Activated CD4-positive, alpha-beta T cell treated with anti-CD3 and anti-CD28 coated beads, Interleukin-10, Interleukin-2, amounts not matched to agents 100 ng/mL and 50 ng/mL, durations not matched to agents 16 hours and 8 hours (primary cell): ENCODE measurements around the gene LGALS9.
"Not testable (repeated sequence)": the region's sequence is repeated elsewhere in the genome, so short reads cannot be mapped to it uniquely, and the experiment has no call there.

Source experiments
- DNase-seq: peaks from one replicate; pipeline ENCODE4 v3.0.0-alpha.2; 2020

The LGALS9 gene

DNA sequence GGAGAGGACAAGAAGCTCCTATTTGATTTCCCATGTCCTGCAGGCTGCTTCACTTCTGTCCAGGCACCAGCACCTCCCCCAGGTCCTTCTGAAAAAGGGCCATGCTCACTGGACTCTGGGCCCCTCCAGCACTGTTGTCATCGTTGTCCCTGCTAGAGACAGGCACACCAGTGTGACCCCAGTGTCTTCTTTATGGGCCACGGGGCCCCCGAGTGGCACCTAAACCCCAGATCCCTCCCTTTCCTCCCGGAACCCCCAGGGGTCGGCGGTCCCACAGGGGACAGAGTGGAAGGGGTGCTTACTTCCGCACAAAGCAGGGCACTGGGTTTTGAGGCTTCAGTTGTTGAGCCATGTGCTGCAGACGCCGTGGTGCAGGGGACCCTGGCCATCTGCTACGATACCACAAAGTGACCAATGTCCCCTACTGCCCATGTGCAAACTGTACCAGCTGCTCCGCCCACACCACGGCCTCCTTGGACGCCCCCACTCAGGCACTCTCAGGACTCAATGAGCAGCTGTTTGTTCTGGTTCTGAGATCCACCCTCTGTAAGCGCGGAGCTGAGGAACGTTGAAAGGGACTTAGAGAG, 24.6 kb downstream of the LGALS9 start:
- DNase-seq, result not testable (repeated sequence)

DNA sequence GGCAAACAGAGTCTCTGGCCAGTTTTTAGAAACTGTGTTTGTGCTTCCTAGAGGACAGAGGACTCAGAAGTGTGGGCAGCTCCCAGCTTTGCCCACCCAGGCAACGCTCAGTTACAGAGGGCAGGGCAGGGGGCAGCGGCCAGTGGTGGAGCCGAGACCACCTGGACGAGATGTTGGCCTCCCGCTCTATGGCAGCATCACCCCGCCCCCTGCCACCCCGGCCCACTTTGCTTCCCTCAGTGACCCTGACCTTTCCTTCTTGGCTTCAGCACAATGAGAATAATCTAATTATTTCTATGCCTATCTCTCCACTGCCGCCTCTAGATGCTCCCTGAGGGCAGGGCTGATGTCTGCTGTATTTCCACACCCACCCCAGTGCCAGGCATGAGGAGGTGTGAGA, 25.6 kb downstream of the LGALS9 start:
- DNase-seq, result not testable (repeated sequence)

DNA sequence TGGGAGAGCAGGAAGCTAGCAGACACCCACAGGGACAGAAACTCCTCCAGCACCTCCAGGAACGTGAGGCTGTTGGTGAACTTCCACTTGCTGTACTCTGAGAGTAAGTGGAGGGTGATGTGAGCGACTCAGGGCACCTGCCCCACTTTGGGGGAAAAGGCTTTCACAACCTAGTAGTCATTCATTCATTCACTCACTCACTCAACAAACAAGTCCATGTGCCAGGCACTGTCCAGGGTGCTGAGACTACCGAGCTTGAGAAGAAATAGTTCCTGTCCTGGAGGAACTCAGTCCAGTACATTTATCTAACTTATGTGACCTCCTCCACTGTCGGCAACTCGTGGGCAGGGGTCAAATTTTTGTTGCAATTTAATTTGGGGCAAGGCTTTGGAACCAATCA, 26.6 kb downstream of the LGALS9 start:
- DNase-seq, result peak; percentile 11

DNA sequence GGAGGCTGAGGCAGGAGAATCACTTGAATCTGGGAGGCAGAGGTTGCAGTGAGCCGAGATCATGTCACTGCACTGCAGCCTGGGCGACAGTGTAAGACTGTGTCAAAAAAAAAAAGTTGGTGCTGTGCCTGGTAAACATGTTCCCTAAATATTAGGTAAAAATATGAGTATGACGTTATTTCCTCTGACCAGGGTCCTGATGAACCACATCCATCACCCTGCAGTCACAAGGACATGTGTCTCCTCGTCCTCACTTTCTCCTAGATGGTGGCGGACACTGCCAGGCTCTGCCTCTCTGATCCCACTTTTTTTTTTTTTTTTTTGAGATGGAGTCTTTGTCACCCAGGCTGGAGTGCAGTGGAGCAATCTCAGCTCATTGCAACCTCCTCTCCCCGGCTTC, 28.7 kb downstream of the LGALS9 start:
- no peak for DNase-seq

DNA sequence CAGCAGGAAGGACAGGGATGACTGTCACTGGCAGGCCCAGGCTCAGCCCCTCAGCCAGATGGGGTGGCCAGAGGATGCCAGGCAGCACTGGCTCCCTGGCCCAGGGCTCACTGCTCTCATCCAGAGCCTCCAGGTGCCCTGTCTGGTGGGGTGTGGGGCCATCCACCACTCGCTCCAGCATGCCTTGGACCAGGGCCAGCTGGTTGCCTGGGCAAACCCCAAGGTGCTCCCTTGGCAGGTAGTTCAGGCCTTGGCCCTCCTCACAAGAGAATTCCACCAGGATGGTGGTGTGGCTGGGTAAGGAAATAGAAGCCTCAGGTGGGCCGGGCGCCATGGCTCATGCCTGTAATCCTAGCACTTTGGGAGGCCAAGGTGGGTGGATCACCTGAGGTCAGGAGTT, 29.4 kb downstream of the LGALS9 start:
- no peak for DNase-seq

DNA sequence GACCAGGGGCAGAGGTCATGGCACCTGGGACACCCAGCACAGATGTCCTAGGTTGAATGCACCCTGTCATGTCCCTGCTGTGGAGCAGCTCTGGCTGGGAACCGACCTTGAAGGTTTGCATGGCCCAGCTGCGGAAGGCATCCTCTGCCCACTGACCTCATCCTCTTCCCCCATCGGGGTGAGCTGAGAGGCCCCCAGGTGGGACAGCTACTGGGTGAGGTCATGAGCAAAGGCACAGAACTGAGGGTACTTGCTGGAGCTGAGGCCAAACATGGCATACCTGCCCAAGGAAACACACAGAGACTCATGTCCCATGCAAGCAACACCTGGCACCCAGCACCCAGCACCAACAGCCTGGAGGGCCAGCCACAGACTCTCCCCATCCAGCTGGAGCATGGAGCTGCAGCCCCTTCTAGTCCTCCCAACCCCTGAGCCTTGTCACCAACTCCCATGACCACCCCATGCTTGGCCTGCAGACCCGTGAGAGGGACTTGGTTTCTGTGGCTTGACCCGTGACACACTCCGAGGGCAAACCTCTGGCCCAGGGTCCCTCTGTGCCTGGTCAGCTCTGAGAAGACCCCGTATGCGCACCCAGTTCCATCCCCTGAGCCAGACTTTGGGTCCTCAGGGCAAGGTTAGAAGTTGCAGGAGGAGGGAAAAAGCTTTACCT, 33.1 kb downstream of the LGALS9 start:
- DNase-seq, result no peak

DNA sequence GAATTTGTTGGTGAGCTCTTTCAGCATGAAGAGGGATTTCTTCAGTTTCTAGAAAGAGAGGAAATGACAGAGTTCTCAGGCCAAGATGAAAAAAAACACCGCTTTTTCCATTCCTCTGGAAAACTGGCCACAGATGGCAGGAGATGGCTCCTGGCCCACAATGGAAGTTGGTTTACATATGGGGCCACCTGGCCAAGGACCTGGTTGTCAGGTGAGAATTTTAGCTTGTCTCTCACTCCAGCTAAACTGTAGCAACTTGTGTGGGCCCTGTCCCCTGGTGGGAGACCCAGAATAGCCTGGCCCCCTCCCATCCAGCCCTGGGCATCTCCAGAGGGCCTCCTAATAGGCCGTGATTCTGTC, 33.6 kb downstream of the LGALS9 start:
- DNase-seq, result no peak

DNA sequence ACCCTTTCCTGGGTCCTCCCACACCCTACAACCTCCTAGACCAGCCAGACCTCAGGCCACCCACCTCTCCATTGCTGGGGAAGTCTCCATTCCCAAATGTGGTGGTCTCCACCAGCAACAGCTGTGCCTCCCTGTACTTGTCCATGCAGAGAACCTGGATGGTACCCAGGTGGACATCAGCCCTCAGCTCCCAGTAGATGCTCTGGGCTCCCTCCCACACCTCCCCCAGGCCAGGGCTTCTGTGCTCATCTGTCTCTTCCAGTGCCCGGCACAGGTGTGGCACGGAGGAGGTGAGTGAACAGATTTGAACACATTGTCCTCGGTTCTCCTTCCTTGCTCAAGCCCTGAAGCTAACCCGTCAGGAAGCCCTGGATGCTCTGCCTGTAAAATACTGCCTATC, 34.6 kb downstream of the LGALS9 start:
- DNase-seq, result no peak

DNA sequence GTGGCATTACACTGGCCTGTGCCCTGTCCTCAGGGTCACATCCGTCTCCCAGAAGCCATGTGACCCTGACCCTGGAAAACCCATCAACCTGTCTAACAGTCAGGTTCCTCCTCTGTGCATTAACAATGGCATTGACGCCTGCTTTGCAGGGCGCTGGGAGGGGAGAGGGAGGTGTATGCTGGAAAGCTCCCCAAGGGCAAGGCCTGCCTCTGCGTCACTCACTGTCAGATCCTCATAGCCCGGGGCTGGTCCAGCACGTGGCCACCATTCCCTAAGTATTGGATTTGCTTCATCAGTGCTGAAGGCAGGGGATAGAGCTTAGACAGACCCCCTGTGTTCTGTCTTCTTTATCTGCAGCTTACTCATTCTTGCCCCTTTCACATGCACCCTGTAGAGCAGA, 35.3 kb downstream of the LGALS9 start:
- not testable (repeated sequence) for DNase-seq

DNA sequence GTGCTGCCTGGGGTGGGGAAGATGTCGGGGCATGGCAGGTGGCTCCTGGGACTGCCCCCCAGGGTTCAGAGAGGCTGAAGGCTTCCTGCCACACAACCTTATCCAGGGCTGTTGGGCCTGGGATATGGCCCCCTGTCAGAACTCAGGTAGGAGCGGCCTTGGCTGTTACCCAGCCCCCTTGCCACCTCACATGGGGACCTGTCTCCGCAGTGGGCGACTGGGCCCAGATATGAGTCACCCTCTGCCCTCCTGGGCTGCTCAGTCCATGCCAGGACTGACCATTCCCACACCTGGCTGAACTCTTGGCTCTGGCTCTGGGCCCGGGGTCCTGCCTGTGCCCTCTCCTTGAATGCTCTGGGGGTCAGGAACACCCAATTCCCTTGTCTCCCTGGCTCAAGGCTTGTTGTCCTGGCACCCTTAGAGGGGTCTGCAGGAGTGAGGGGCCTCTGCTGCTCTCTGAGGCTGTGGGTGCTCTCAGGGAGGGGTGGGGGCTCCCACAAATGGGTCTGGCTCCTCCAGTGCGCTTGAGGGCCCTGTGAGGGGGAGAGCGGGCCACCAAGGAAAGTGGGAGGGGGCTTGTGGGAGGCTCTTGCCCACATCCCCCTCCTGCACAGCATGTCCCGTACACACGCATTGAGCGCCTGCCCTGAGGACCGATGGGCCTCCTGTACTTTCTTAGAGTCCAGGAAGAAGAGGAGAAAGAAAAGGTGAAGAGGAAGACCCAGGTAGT, 36.0 kb downstream of the LGALS9 start:
- DNase-seq, result no peak

DNA sequence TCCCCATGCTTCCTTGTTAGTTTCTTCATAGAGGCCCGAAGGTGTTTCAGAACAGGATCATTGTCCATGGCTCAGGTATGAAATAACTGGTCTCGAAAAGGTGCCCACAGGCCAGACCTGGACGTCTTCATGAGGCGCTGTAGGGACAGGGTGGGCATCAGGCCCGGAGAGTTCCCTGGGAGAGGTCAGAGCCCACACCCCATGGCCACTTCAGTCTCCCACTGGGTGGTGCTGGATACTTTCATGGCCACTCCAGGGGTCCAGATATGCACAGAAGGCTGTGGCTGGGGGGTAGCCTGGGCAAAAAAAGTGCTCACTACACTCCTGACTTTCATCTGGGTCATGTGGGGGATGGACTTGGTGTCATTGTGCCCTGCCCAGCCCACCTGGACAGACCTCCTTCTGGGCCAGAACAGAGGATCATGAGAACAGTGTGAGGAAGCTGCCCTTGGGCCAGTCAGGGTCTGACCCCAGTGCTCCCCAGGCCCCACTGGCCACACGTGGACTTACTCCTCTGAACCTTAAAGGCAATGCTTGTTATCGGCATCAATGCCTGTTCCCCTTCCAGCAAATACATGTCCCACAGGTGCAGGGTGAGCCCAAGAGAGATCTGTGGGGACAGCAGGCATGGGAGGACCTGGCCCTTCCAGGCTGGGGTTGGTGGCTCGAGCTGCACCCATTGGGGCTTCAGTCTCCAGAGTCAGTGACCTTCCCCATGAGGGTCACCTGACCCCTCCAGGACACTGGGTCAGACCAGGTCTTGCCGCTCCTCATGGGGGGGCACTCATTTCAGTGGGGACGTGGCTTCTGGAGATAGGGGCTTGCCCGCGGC, 36.9 kb downstream of the LGALS9 start:
- DNase-seq, result no peak

DNA sequence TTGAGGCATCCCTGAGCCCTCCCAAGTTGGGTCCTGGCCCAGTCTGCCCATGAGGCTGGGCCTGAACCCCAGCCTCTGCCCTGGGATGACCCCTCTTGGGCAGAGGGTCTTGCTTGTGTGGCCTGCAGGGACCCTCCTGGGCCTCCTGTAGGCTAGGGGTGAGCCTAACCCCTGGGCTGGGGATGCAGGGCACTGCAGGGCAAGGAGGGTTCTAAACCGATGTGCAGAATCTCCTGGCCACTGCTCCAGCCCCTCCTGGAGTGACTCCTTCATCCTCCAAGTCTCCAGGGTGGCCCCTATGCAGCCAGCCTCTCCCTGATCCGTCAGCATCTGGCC, 37.5 kb downstream of the LGALS9 start:
- no peak for DNase-seq

DNA sequence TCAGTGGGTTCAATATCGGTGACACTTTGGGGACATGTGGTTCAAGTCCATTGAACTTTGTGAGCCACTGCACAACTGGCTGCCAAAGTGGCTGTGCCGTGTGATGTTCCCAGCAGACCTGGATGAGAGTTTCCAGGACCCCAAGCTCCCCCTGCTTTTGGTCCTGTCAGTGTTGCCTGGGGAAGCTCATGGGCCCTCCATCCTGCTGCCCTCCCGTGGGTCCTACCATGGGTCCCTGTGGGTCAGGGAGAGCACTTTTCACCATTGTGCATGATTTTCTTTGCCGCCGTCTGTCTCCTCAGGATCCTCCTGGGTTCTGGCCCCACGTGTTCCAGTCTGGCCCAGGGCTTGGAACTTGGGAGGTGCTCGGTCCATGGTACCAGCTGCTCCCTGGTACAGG, 38.1 kb downstream of the LGALS9 start:
- DNase-seq, result no peak

DNA sequence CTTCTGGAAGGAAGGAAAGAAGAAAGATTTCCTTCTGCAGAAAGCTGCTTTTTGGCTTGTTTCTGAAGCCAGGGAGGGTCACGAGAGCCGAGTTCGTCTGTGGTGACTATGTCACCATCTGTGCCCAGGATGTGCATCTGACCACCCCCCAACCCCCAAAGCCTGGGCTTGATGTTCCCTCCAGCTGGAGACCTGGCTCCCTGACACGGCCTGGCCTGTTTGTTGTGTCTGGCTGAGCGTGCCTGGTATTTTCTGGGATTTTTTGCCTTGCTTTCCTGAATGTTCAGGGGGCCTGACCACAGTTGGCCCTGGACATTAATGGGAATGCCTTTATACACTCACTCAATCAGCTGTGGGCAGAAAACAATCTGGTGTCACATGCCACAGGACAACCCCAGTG, 38.9 kb downstream of the LGALS9 start:
- no peak for DNase-seq

DNA sequence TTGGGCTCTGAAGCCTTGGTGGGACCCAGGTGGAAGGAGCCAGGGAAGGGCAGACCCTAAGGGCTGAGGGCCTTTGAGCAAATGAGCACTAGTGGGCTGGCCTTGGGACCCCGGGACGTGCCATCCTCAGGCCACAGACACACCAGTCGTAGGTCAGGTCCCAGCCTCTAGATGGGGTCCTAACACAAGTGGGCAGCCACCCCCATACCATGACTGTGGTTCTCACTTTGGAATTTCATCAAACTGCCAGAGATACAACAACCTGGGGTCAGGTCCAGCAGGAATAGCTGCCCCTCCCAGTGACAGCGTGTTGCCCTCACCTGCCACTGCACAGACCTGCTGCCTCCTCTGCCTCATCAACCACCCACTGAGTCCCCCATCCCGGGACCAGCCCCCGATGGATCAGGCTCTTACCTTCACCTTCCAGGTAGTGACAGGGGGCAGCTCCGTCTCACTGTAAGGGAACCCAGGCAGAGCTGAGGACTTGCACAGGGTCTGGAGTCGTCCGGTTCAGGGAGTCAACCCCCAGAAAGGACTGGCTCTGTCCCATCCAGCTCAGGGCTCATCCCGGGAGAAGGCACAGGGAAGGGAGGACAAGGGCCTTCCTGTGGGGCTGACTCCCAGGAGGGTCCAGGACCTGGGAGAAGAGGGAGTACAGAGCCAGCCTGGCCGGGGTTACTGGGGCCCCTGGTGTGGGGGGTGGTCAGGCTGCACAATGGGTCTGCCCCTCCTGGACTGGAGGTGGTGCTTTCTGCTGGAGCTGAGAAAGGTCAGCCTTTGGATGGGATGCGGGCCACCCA, 40.0 kb downstream of the LGALS9 start:
- no peak for DNase-seq

DNA sequence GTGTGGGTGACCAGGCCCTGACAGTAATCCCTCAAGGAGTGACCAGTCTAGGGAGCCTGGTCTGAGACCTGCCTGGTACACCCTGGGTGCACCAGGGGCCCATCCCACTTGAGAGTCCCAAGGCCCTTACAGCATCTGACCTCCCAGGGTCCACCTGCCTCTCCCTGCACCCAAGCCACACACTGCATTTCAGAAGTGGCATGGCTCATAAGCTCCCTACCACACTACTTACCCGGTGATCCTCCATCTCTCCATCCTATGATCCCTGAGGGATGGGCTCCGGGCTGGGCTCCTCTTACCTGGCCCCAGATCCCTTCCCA, 40.6 kb downstream of the LGALS9 start:
- no peak for DNase-seq

DNA sequence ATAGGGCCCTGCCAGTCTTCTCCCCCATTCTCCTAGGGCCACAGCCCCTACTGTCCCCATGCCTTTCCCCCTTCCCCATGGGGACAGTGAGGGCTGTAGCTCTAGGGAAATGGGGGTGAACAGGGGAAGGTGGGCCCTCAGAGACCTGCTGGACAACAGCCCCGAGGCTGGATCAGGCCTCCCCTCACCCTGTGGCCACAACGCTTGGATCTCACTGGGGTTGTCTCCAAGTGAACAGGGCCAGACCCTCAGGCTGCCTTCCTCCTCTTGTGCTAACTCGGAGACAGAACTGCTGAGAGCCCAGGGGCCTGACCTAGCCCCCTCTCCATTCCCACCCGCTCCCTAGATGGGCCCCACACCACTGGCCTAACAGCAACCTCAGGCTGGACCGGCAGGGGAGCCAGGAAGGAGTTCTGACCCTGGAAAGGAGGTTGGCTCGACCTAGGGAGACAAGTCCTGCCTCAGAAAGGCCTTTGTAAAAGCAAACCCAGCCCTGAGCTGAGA, 41.0 kb downstream of the LGALS9 start:
- not testable (repeated sequence) for DNase-seq

DNA sequence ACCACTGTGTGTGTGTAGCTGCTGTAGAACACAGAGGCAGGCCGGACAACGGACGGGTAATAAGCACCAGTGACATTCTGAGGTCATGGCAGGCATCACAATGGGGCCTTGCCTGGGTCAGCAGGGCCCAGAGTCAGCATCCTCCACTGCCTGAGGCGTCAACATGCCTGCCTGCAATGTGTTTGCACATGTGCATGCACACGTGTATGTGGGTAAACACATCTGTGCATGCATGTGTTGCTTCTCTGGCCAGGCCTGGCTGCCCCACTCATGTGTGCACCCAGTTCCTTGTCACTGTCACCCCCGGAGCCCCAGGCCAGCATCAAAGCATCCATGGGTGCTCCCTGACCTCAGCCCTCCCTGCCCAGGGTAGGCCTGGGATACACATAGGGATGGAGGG, 43.3 kb downstream of the LGALS9 start:
- DNase-seq, result no peak

DNA sequence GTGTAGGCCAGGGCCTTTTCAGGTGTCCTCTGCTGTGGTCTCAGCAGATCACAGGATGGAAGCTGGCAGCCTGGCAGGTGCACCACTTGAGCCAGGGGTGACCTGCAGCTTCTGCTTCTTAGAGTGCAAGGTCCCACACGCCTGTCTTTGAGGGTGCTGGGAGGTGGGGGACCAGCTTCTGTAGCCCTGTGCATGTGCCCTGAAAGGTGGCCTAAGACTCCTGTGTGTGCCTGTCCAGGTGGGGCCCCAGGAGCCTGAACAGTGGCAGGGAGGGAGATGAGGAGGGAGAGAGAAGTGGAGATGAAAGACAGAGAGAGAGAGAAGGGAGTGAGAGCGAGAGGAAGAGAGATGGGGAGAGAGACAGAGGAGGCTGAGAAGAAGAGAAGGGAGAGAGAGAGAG, 46.2 kb downstream of the LGALS9 start:
- no peak for DNase-seq

DNA sequence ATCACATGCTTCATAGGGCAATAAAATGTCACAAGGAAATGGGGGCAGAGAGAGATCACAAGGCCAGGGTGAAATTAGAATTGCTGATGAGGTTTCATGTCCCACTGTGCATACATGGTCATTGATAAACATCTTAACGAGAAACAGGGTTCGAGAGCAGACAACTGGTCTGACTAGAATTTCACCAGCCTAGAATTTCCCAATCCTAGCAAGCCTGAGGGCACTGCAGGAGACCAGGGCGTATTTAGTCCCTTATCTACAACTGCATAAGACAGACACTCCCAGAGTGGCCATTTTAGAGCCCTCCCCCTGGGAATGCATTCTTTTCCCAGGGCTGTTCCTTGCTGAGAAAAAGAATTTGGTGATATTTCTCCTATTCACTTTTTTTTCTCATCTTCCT, 55.3 kb downstream of the LGALS9 start:
- not testable (repeated sequence) for DNase-seq

DNA sequence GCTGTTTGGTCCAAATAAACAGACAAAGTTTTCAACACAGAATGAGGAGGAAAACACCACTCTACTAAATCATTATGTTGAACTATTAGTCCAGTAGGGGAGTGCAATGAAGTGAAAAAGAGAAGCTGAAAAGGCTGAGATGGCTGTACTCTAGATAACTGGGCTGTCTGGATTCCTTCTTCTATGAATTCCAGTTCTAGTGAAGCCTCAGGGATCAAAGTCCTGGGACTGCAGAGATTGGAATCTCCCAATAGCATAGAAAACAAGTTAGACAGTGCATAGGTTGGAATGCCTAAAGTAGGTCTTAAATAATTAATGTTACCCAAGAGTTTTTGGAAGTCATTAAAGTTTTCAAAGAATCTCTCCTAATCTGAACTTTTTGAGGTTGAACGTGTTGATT, 59.9 kb downstream of the LGALS9 start:
- no peak for DNase-seq

DNA sequence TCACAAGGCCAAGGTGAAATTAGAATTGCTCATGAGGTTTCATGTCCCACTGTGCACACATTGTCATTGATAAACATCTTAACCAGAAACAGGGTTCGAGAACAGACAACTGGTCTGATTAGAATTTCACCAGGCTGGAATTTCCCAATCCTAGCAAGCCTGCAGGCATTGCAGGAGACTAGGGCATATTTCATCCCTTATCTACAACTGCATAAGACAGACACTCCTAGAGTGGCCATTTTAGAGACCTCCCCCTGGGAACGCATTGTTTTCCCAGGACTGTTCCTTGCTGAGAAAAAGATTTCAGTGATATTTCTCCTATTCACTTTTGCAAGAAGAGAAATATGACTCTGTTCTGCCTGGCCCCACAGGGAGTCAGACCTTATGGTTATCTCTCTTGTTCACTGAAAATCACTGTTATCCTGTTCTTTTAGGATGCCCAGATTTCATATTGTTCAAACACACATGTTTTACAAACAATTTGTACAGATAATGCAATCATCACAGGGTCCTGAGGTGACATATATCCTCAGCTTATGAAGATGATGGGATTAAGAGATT, 64.3 kb downstream of the LGALS9 start:
- not testable (repeated sequence) for DNase-seq
